Dermis microvascular lymphatic vessel endothelial cell (primary cell): ENCODE data around the gene UNK. TPM values are rescaled to one million over a fixed set of nuclear protein-coding genes. Genes with fewer than 3 reads are reported as not detected.

Experiments used
- DNase-seq, 2 donors: peaks; one replicate each; pipeline versions ENCODE4 v3.0.0 to v3.0.0-alpha.2; 2010; ENCODE audit warnings: low read depth in 2 of 2
- total RNA-seq: library from RNA; depleted of rRNA; stranded (reverse); fragments of >200 nt; gene quantifications from 2 replicates; pipeline ENCODE4 v1.2.1, GENCODE V29; 2014

Gene UNK
- total RNA-seq, result 6.3 and 13.1 TPM in 2 replicates

- peak; percentile 100 for DNase-seq
Observed at GRCh38 chr17:75784473-75785015, at the start of gene UNK. Gene UNK, plus strand, starts transcription at chr17:75784806. Its CDS starts 75 bp downstream, at chr17:75784881.

- no peak for DNase-seq
Observed at GRCh38 chr17:75736173-75736835, 48.3 kb upstream of the UNK start.

- no peak for DNase-seq
Observed at GRCh38 chr17:75737133-75737962, 47.3 kb upstream of the UNK start.

- no peak for DNase-seq
Observed at GRCh38 chr17:75738218-75738802, 46.3 kb upstream of the UNK start.

GRCh38 chr17:75739174-75739573, 45.4 kb upstream of the UNK start:
- no peak for DNase-seq

GRCh38 chr17:75739801-75740200, 44.8 kb upstream of the UNK start:
- no peak for DNase-seq

- DNase-seq, result no peak
Observed at GRCh38 chr17:75740215-75740614, 44.4 kb upstream of the UNK start.

GRCh38 chr17:75740631-75741077, 44.0 kb upstream of the UNK start:
- no peak for DNase-seq

- DNase-seq, result no peak
Observed at GRCh38 chr17:75742337-75742736, 42.3 kb upstream of the UNK start.

GRCh38 chr17:75743625-75744206, 40.9 kb upstream of the UNK start:
- DNase-seq, result no peak

- no peak for DNase-seq
Observed at GRCh38 chr17:75748706-75749105, 35.9 kb upstream of the UNK start.

- DNase-seq, result peak; percentile 47 to 68
Observed at GRCh38 chr17:75749545-75750389, 34.8 kb upstream of the UNK start.

- no peak for DNase-seq
Observed at GRCh38 chr17:75750661-75751423, 33.8 kb upstream of the UNK start.

- DNase-seq, result no peak
Observed at GRCh38 chr17:75751676-75752404, 32.8 kb upstream of the UNK start.

- no peak for DNase-seq
Observed at GRCh38 chr17:75752405-75752709, 32.2 kb upstream of the UNK start.

GRCh38 chr17:75752802-75753513, 31.6 kb upstream of the UNK start:
- no peak for DNase-seq

- DNase-seq, result peak in 1 of 2 donors; percentile 58
Observed at GRCh38 chr17:75753514-75754377, 30.9 kb upstream of the UNK start.
